Measurements from ENCODE around the gene LRR1.

GRCh38 chr14:49619730-49620129 is 21.0 kb downstream of the LRR1 start:
- TF ChIP-seq CTCF (IDR thresholded peaks at IDR 0.05), result no peak
- TF ChIP-seq POLR2A (IDR thresholded peaks at IDR 0.05), result no peak
